Muscle of leg (tissue), 11 donors: ENCODE measurements around the gene CTXND1. TPM values are rescaled to one million over a fixed set of nuclear protein-coding genes. Genes with fewer than 3 reads are reported as not detected.
A peak's percentile ranks its signal among the peaks of the same experiment; 100 is the strongest.

Source experiments
- DNase-seq: peaks from one replicate; pipeline ENCODE4 v3.0.0; 2013
- H3K27ac ChIP-seq: one replicate; pipeline ENCODE4 v1.5.1; 2013; ENCODE audit warnings: mild to moderate bottlenecking, low read length, control low read depth
- H3K27me3 ChIP-seq: one replicate; pipeline ENCODE4 v1.6.1; 2013; ENCODE audit warnings: low read length; ENCODE audit not compliant: control insufficient read depth, insufficient read depth
- H3K36me3 ChIP-seq: one replicate; pipeline ENCODE4 v1.6.1; 2013; ENCODE audit warnings: low read length; ENCODE audit not compliant: control insufficient read depth, insufficient read depth
- H3K4me1 ChIP-seq: one replicate; pipeline ENCODE4 v1.6.1; 2013; ENCODE audit warnings: low read length; ENCODE audit not compliant: control insufficient read depth, insufficient read depth
- H3K4me3 ChIP-seq: one replicate; pipeline ENCODE4 v1.5.1; 2013; ENCODE audit warnings: low read length, control low read depth
- H3K9me3 ChIP-seq: replicated peaks from 2 replicates; pipeline ENCODE4 v1.6.1; 2013; ENCODE audit warnings: low read depth, low read length; ENCODE audit not compliant: control insufficient read depth
- WGBS: methylation state at CpG from one replicate; pipeline ENCODE4 v1.1.5; 2013; ENCODE audit warnings: missing lambda C conversion rate; ENCODE audit not compliant: insufficient coverage; 5-methylcytosine and 5-hydroxymethylcytosine counted together
- polyA plus RNA-seq, 8 donors: library from polyadenylated mRNA; unstranded; fragments of 120-200 nt; gene quantifications; one replicate each; pipeline versions ENCODE4 v1.2.1 to v1.2.3, GENCODE V29; 2013; ENCODE audit warnings: inconsistent platforms in 1 of 8, low replicate concordance in 1 of 8; ENCODE audit not compliant: insufficient read length in 8 of 8, insufficient read depth in 1 of 8
- total RNA-seq: library from RNA; stranded (reverse); fragments of 120-200 nt; gene quantifications from one replicate; pipeline ENCODE4 v1.2.4, GENCODE V29; 2013

Gene CTXND1
- total and polyA plus RNA-seq, 9 donors, result 0.44 to 1.9 (median 0.83) TPM

DNA sequence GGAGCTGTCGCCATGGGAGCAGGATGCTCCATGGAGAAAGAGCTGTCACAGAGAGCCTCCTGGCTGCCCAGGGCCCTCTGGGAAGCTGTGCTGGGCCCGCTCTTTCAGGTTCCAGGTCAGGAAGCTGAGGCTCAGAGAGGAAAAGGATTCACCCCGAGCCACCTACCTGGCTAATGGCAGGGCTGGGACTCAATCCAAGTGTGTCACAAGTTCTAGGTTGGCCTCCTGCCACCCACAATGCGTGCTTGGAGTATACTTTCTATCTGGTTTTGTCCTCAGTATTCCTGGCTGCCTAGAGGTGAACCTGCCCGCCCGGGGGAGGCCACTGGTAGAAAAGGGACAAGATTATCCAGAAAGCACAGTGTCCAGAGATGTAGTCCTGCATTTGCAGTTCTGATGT, 75.6 kb downstream of the CTXND1 start:
- WGBS, result 93% methylated on average over 3 of the region's 6 CpGs
- H3K36me3 ChIP-seq, result peaks cover 5% of the 10 kb centered on the region
- no peak for DNase-seq
- no peak overlapping the region for H3K27ac ChIP-seq
- no peaks in the 10 kb centered on the region for H3K9me3 ChIP-seq
- H3K4me1 ChIP-seq, result peaks cover 7% of the 10 kb centered on the region
- no peaks in the 10 kb centered on the region for H3K27me3 ChIP-seq
- H3K4me3 ChIP-seq, result no peak overlapping the region

DNA sequence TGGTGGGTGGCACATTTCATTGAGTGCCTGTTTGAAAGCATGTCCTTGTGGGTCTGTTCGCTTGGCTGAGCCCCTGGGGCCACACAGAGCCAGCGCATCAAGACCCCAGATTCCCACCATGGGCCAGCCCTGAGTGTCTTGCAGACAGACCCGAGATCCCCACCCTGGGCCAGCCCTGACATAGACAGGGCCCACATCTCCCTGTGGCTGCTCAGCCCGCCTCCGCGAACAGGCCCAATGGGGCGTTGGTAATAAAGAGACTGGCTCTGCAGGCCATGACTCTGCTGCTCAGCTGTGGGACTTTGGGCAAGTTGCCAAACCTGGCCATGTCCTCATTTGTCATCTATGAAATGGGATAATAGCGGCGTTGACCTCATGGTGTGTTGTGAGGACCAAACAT, 76.6 kb downstream of the CTXND1 start:
- WGBS, result 98% methylated on average over 7 of the region's 9 CpGs

GRCh38 chr15:80174017-80174746, 77.8 kb downstream of the CTXND1 start:
- DNase-seq, result no peak
- Histone ChIP-seq H3K9me3 (no peaks in the 10 kb centered on the region), H3K4me3 (no peak overlapping the region), H3K27me3 (no peaks in the 10 kb centered on the region), H3K27ac (no peak overlapping the region), H3K4me1 (no peaks in the 10 kb centered on the region), H3K36me3 (peaks cover 3% of the 10 kb centered on the region)
- WGBS, result 86% methylated on average over 11 of the region's 11 CpGs

More for the DNA sequence above, 76.6 kb downstream of the CTXND1 start:
- Histone ChIP-seq H3K27me3 (no peaks in the 10 kb centered on the region), H3K4me1 (peaks cover 2% of the 10 kb centered on the region), H3K27ac (no peak overlapping the region), H3K4me3 (no peak overlapping the region), H3K9me3 (no peaks in the 10 kb centered on the region), H3K36me3 (peaks cover 4% of the 10 kb centered on the region)
- no peak for DNase-seq

DNA sequence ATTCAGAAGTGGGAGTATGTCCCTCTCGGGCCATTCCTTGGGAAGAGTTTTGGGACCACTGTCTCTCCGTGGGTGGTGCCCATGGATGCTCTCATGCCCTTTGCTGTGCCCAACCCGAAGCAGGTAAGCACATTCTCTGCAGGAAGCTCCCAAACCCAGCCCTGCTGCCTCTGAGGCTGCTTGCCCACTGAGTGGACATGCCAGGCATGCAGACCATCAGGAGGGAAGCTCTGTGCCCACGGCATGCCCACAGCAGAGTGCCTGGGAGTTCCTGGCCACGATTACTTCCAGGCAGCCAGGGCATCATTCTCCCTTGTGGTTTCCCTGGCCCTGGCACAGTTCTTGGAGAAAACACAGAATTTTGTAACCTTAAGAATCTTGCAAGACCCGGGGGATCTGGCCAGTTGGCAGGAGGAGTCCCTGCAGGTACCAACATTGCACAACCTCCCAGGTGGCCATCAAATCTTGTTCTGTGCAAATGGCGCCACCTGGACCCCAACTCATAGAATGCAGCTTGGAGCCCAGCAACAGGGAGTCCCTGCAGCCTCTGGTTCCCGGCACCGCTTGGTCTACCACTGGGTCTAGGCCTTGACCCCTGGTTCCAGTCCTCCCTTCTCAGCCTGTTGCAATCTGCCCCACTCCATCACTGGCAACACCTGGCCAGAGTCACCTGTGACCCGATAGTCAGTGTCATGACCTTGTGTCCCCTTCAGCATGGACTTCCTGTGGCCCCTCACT, 78.8 kb downstream of the CTXND1 start:
- peaks cover 3% of the 10 kb centered on the region for H3K36me3 ChIP-seq
- no peaks in the 10 kb centered on the region for H3K27me3 ChIP-seq
- no peaks in the 10 kb centered on the region for H3K9me3 ChIP-seq
- WGBS, result 76% methylated on average over 10 of the region's 10 CpGs
- peak; percentile 55 for DNase-seq
- H3K4me3 ChIP-seq, result no peak overlapping the region
- H3K4me1 ChIP-seq, result no peaks in the 10 kb centered on the region
- no peak overlapping the region for H3K27ac ChIP-seq

DNA sequence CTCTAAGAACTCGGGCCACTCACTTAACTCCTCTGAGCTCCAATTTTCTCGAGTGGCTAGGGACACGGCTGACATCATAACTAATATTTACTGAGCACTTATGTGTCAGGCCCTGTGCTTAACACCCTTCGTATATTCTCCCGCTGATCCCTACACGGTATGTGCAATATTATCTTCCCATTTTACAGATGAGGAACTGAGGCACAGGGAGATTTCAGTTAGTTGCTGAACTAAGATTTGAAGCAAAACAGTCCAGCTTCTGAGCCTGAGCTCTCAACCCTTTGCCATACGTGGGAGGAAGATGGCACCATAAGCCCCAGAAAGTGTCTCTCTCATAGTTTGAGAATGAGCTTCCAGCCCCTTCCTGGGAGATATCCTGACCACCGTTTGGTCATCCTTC, 79.6 kb downstream of the CTXND1 start:
- Histone ChIP-seq H3K36me3 (peaks cover 3% of the 10 kb centered on the region), H3K27ac (no peak overlapping the region)
- WGBS, result 85% methylated on average over 4 of the region's 8 CpGs

DNA sequence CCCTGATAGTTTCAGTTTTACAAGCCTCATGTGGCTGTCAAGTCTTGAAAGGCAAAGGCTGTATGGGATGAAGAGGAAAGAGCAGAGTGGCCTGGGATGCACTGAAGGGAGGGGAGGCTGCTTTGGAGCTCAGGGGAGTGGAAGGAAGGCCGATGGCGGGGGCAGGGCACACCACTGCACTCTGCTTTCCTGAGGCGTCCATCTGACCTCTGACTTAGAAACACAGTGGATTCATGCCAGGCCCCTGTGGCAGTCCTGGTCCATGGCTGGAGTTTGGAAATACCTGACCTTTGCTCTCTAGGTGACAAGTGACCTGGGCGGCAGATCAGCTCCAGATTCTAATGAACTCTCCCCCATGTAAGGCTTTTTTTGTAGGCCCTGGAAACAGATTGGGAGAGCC, 80.2 kb downstream of the CTXND1 start:
- Histone ChIP-seq H3K9me3 (no peaks in the 10 kb centered on the region), H3K4me3 (no peak overlapping the region), H3K27ac (no peak overlapping the region), H3K4me1 (no peaks in the 10 kb centered on the region), H3K27me3 (no peaks in the 10 kb centered on the region), H3K36me3 (peaks cover 3% of the 10 kb centered on the region)
- WGBS, result 40% methylated on average over 1 of the region's 4 CpGs
- DNase-seq, result no peak

More for the DNA sequence above, 79.6 kb downstream of the CTXND1 start:
- H3K9me3 ChIP-seq, result no peaks in the 10 kb centered on the region
- H3K4me1 ChIP-seq, result no peaks in the 10 kb centered on the region
- no peaks in the 10 kb centered on the region for H3K27me3 ChIP-seq
- H3K4me3 ChIP-seq, result no peak overlapping the region
- DNase-seq, result no peak

- Histone ChIP-seq H3K27ac (no peak overlapping the region), H3K4me1 (no peaks in the 10 kb centered on the region), H3K36me3 (peaks cover 3% of the 10 kb centered on the region), H3K9me3 (no peaks in the 10 kb centered on the region), H3K27me3 (no peaks in the 10 kb centered on the region), H3K4me3 (no peak overlapping the region)
- no CpG with 5 or more reads among the region's 2 CpGs for WGBS
- DNase-seq, result no peak
These were observed 81.4 kb downstream of the CTXND1 start for GRCh38 chr15:80170596-80170995.

DNA sequence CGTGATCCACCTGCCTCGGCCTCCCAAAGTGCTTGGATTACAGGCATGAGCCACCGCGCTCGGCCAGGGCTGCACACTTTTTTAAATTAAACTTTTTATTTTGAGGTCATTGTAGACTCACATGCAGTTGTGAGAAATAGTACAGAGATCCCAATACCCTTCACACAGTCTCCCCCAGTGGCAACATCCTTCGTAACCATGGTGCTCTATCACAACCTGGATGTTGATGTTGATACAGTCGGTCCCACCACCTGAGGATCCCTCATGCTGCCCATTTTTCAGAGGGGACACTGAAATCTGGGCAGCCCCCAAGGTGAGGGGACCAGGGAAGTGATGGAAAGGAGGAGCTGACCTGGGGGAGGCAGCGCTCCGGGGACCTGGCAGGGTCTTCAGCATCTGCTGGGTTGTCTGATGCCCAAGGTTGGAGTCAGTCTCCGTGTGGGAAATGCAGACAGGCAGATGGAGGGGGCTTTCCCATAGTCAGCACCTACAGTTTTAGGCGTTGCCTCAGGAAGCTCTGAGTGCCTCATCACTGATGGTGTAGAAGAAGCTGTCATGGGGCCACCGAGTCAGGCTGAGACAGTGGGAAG, 82.2 kb downstream of the CTXND1 start:
- no peak for DNase-seq
- Histone ChIP-seq H3K4me3 (no peak overlapping the region), H3K9me3 (no peaks in the 10 kb centered on the region), H3K27ac (no peak overlapping the region), H3K27me3 (no peaks in the 10 kb centered on the region), H3K4me1 (no peaks in the 10 kb centered on the region), H3K36me3 (peaks cover 3% of the 10 kb centered on the region)
- 90% methylated on average over 8 of the region's 12 CpGs for WGBS

DNA sequence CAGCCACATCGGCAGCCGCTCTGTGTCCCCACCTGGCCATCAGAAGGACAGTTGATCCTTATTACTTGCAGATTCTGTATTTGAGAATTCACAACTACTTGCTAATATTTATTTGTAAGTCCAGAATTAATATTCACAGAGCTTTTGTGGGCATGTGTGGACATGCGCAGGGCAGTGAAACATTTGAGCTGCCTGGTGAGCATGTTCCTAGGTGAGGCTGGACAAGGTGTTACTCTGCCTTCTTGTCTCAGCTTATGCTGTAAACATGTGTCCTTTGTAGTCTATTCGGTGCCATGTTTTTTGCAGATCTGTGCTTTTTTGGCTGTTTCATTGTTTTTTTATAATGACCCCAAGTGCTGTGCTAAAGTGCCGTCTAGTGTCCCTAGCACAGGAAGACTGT, 83.6 kb downstream of the CTXND1 start:
- H3K4me3 ChIP-seq, result no peak overlapping the region
- WGBS, result 82% methylated on average over 2 of the region's 5 CpGs
- no peak overlapping the region for H3K27ac ChIP-seq
- no peak for DNase-seq
- no peaks in the 10 kb centered on the region for H3K27me3 ChIP-seq
- no peaks in the 10 kb centered on the region for H3K4me1 ChIP-seq
- H3K36me3 ChIP-seq, result peaks cover 3% of the 10 kb centered on the region
- no peaks in the 10 kb centered on the region for H3K9me3 ChIP-seq

- Histone ChIP-seq H3K27ac (no peak overlapping the region), H3K4me1 (no peaks in the 10 kb centered on the region), H3K27me3 (no peaks in the 10 kb centered on the region), H3K36me3 (peaks cover 5% of the 10 kb centered on the region), H3K9me3 (no peaks in the 10 kb centered on the region), H3K4me3 (no peak overlapping the region)
- no peak for DNase-seq
- 97% methylated on average over 3 of the region's 8 CpGs for WGBS
These were observed 84.1 kb downstream of the CTXND1 start for GRCh38 chr15:80167936-80168335.
